Measurements from ENCODE around the gene HCN2. TPM values are rescaled to one million over a fixed set of nuclear protein-coding genes. Genes with fewer than 3 reads are reported as not detected.

The HCN2 gene
- total RNA-seq, 2 donors from 2014 or later, result 0.26 TPM; not detected in 1

- TF ChIP-seq POLR2A (IDR thresholded peaks at IDR 0.05) (no peak), CTCF (IDR thresholded peaks at IDR 0.05) (no peak)
- Histone ChIP-seq H3K36me3 (replicated peaks in 1 of 2; ENCODE audit: insufficient read depth in 1 of 2, low read depth in 2 of 2) (no peaks in the 10 kb centered on the region), H3K4me1 (peaks cover 9% of the 10 kb centered on the region), H3K4me3 (no peak overlapping the region), H3K27ac (no peak overlapping the region), H3K9me3 (no peaks in the 10 kb centered on the region), H3K27me3 (peaks cover 0 to 7% of the 10 kb centered on the region in 2 donors)
- intact Hi-C loops (cut with DNase I), result no loop called here
- WGBS, 2 donors, result 55 to 71% methylated on average over 23 to 41 of the region's 42 CpGs
- no peak for ATAC-seq
- no peak for DNase-seq
Measured at GRCh38 chr19:595326-596262, 5.9 kb downstream of the HCN2 start.

GRCh38 chr19:596263-596655, 6.6 kb downstream of the HCN2 start:
- ATAC-seq (no peak), DNase-seq (no peak)
- Histone ChIP-seq H3K4me1 (peaks cover 2% of the 10 kb centered on the region), H3K4me3 (no peak overlapping the region), H3K27ac (no peak overlapping the region), H3K36me3 (replicated peaks in 1 of 2; ENCODE audit: insufficient read depth in 1 of 2, low read depth in 2 of 2) (no peaks in the 10 kb centered on the region), H3K9me3 (no peaks in the 10 kb centered on the region), H3K27me3 (peaks cover 0 to under 1% of the 10 kb centered on the region in 2 donors)
- 78 to 87% methylated on average over 6 to 16 of the region's 16 CpGs for WGBS, 2 donors
- TF ChIP-seq POLR2A (IDR thresholded peaks at IDR 0.05) (no peak), CTCF (IDR thresholded peaks at IDR 0.05) (no peak)
- intact Hi-C loops (cut with DNase I), result no loop called here

GRCh38 chr19:597406-598315, 8.0 kb downstream of the HCN2 start:
- ATAC-seq (no peak), DNase-seq (no peak)
- TF ChIP-seq CTCF (IDR thresholded peaks at IDR 0.05) (no peak), POLR2A (IDR thresholded peaks at IDR 0.05) (no peak)
- no peaks in the 10 kb centered on the region for H3K27me3 ChIP-seq
- no peaks in the 10 kb centered on the region for H3K36me3 ChIP-seq (replicated peaks in 1 of 2; ENCODE audit: insufficient read depth in 1 of 2, low read depth in 2 of 2)
- intact Hi-C loops (cut with DNase I), result no loop called here
- 69 to 74% methylated on average over 13 to 18 of the region's 18 CpGs for WGBS, 2 donors
- no peaks in the 10 kb centered on the region for H3K9me3 ChIP-seq
- H3K27ac ChIP-seq, result no peak overlapping the region
- no peak overlapping the region for H3K4me3 ChIP-seq
- H3K4me1 ChIP-seq, result no peaks in the 10 kb centered on the region

DNA sequence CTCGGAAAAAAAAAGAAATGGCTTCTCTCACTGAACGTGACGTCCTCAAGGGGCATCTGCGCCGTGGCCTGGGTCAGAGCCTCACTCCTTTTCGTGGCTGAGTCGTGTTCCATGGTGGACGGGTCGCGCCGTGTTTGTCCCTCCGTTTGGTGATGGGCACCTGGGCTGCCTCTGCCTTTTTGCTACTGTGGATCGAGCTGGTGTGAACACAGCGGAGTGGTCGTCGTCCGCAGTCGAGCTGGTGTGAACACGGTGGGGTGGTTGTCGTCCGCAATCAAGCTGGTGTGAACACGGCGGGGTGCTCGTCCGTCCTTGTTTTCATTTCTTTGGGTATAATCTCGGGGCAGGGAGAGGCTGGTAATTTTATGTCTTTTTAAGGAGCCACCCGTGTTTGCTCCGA, 11.6 kb downstream of the HCN2 start:
- Histone ChIP-seq H3K4me3 (no peak overlapping the region), H3K27me3 (no peaks in the 10 kb centered on the region), H3K36me3 (replicated peaks in 1 of 2; ENCODE audit: insufficient read depth in 1 of 2, low read depth in 2 of 2) (no peaks in the 10 kb centered on the region), H3K9me3 (no peaks in the 10 kb centered on the region), H3K4me1 (no peaks in the 10 kb centered on the region), H3K27ac (no peak overlapping the region)
- WGBS, 2 donors, result 85 to 86% methylated on average over 28 of the region's 28 CpGs
- TF ChIP-seq CTCF (IDR thresholded peaks at IDR 0.05), result no peak
- TF ChIP-seq POLR2A (IDR thresholded peaks at IDR 0.05), result no peak
- DNase-seq, result no peak
- intact Hi-C loops (cut with DNase I), result no loop called here
- no peak for ATAC-seq

All from body of pancreas (tissue), 4 donors.